IMR-90 (cell line): Measurements from ENCODE around the gene FBXL16. TPM values are rescaled to one million over a fixed set of nuclear protein-coding genes. Genes with fewer than 3 reads are reported as not detected.

Source experiments
- ATAC-seq: fragments of 200-7000 bp; cut with Tn5 transposase; 2 replicates; pipeline ENCODE4 v1.9.1; 2020; ENCODE audit warnings: low read depth, mild to moderate bottlenecking, moderate library complexity
- BruUV-seq: library from RNA; stranded (reverse); fragments of 400-500 nt; replicated peaks from 2 replicates; lab custom pipeline; 2021; lab: Mats Ljungman, UMichigan
- CTCF ChIA-PET: fragments of 300-600 bp; formaldehyde crosslinking; extraction: SDS; loops from one replicate; lab custom pipeline; 2021; ENCODE audit warnings: antibody characterized with exemption; lab: Yijun Ruan, JAX
- POLR2A ChIA-PET: fragments of 300-600 bp; sonication (Branson Sonifier 250); formaldehyde crosslinking; loops from one replicate; lab custom pipeline; 2022; ENCODE audit warnings: antibody characterized with exemption; ENCODE audit not compliant: unreplicated experiment; lab: Charles Lee
- DNase-seq: peaks from one replicate; pipeline ENCODE4 v3.0.0; 2013
- H2AFZ ChIP-seq: replicated peaks from 2 replicates; pipeline ENCODE3; 2013; ENCODE audit warnings: low read length, mild to moderate bottlenecking; ENCODE audit not compliant: poor library complexity
- H2AK5ac ChIP-seq: 2 replicates; pipeline ENCODE4 v1.6.1; 2013; ENCODE audit warnings: low read depth, low read length, inconsistent platforms
- H2AK9ac ChIP-seq: replicated peaks from 2 replicates; pipeline ENCODE3; 2013; ENCODE audit warnings: mild to moderate bottlenecking, low read depth, low read length, moderate library complexity; ENCODE audit not compliant: poor library complexity
- H2BK120ac ChIP-seq: 2 replicates; pipeline ENCODE4 v1.6.1; 2013; ENCODE audit warnings: low read depth, low read length, inconsistent platforms
- H2BK15ac ChIP-seq: 3 replicates; pipeline ENCODE4 v1.6.1; 2013; ENCODE audit warnings: low read depth, low read length, inconsistent platforms
- H2BK20ac ChIP-seq: 2 replicates; pipeline ENCODE4 v1.6.1; 2013; ENCODE audit warnings: low read depth, mild to moderate bottlenecking, inconsistent platforms, low read length, moderate library complexity
- H2BK5ac ChIP-seq: 2 replicates; pipeline ENCODE4 v1.6.1; 2013; ENCODE audit warnings: mild to moderate bottlenecking, low read depth, low read length, inconsistent platforms; ENCODE audit not compliant: poor library complexity, severe bottlenecking
- H3K14ac ChIP-seq: replicated peaks from 2 replicates; pipeline ENCODE4 v1.6.1; 2013; ENCODE audit warnings: low read depth, low read length, inconsistent platforms
- H3K18ac ChIP-seq: 2 replicates; pipeline ENCODE4 v1.6.1; 2013; ENCODE audit warnings: low read depth, low read length, control low read depth
- H3K23ac ChIP-seq: 2 replicates; pipeline ENCODE4 v1.6.1; 2013; ENCODE audit warnings: low read depth, low read length, inconsistent platforms
- H3K27ac ChIP-seq: 2 replicates; pipeline ENCODE4 v1.5.1; 2013; ENCODE audit warnings: mild to moderate bottlenecking, control low read depth, low read length; ENCODE audit not compliant: insufficient read depth
- H3K27me3 ChIP-seq: 2 replicates; pipeline ENCODE4 v1.6.1; 2013; ENCODE audit warnings: low read length; ENCODE audit not compliant: control insufficient read depth, insufficient read depth
- H3K36me3 ChIP-seq: 2 replicates; pipeline ENCODE4 v1.6.1; 2013; ENCODE audit warnings: low read length, mixed read lengths; ENCODE audit not compliant: control insufficient read depth, insufficient read depth
- H3K4ac ChIP-seq: 2 replicates; pipeline ENCODE4 v1.6.1; 2013; ENCODE audit warnings: low read depth, low read length, inconsistent platforms
- H3K4me1 ChIP-seq: 2 replicates; pipeline ENCODE4 v1.6.1; 2013; ENCODE audit warnings: low read length, mixed read lengths; ENCODE audit not compliant: control insufficient read depth, insufficient read depth
- H3K4me2 ChIP-seq: 2 replicates; pipeline ENCODE4 v1.6.1; 2013; ENCODE audit warnings: low read depth, mild to moderate bottlenecking, control low read depth, low read length, moderate library complexity
- H3K4me3 ChIP-seq: 2 replicates; pipeline ENCODE4 v1.5.1; 2013; ENCODE audit warnings: low read depth, mild to moderate bottlenecking, control low read depth, low read length, moderate library complexity; ENCODE audit not compliant: insufficient read depth
- H3K56ac ChIP-seq: 2 replicates; pipeline ENCODE4 v1.6.1; 2013; ENCODE audit warnings: low read length, inconsistent platforms; ENCODE audit not compliant: insufficient read depth; ENCODE audit errors: extremely low read depth
- H3K79me1 ChIP-seq, 2 experiments: 2 replicates each; pipeline ENCODE4 v1.6.1; 2013; ENCODE audit warnings: low read length in 2 of 2, inconsistent platforms in 1 of 2, low read depth in 1 of 2
- H3K9ac ChIP-seq: 2 replicates; pipeline ENCODE4 v1.6.1; 2013; ENCODE audit warnings: low read depth, low read length, control low read depth
- H3K9me1 ChIP-seq: 2 replicates; pipeline ENCODE4 v1.6.1; 2013; ENCODE audit warnings: low read length, inconsistent platforms; ENCODE audit not compliant: insufficient read depth
- H3K9me3 ChIP-seq: 2 replicates; pipeline ENCODE4 v1.6.1; 2013; ENCODE audit warnings: low read length; ENCODE audit not compliant: control insufficient read depth, insufficient read depth
- H4K20me1 ChIP-seq: 2 replicates; pipeline ENCODE4 v1.6.1; 2013; ENCODE audit warnings: low read length, inconsistent platforms; ENCODE audit not compliant: insufficient read depth
- H4K5ac ChIP-seq: 2 replicates; pipeline ENCODE4 v1.6.1; 2013; ENCODE audit warnings: mild to moderate bottlenecking, low read depth, low read length, control low read depth
- H4K8ac ChIP-seq, 2 experiments: 2 replicates each; pipeline ENCODE4 v1.6.1; 2013; ENCODE audit warnings: low read depth in 2 of 2, low read length in 2 of 2, control low read depth in 1 of 2, inconsistent platforms in 1 of 2
- H4K91ac ChIP-seq: 2 replicates; pipeline ENCODE4 v1.6.1; 2013; ENCODE audit warnings: low read depth, low read length, inconsistent platforms; ENCODE audit not compliant: insufficient read depth
- BHLHE40 ChIP-seq: fragments of 150-350 bp; IDR thresholded peaks from 2 replicates; pipeline ENCODE4 v1.6.1; 2016; ENCODE audit warnings: mild to moderate bottlenecking, low read depth, low read length
- MAFK ChIP-seq: IDR thresholded peaks from 2 replicates; pipeline ENCODE4 v1.6.1; 2012; ENCODE audit warnings: low read depth, low read length, improper control_type of control experiment
- RFX5 ChIP-seq: IDR thresholded peaks from 2 replicates; pipeline ENCODE4 v1.8.0; 2012; ENCODE audit warnings: low read depth, mild to moderate bottlenecking, low read length, moderate library complexity
- WGBS, 2 experiments: methylation state at CpG; one replicate each; pipeline versions ENCODE4 v1.1.5 to v1.1.7; 2013; ENCODE audit warnings: missing lambda C conversion rate in 2 of 2; ENCODE audit not compliant: insufficient read length in 1 of 2; ENCODE audit errors: extremely low coverage in 2 of 2; 5-methylcytosine and 5-hydroxymethylcytosine counted together
- dilution Hi-C: fragments of 300-500 bp; cut with HindIII; formaldehyde crosslinking; loops from one replicate; pipeline ENCODE4 v1.14.3; 2018; ENCODE audit warnings: low sequenced_read_pairs; ENCODE audit not compliant: unreplicated experiment
- in situ Hi-C: fragments of 300-500 bp; cut with MboI; formaldehyde crosslinking; loops from 3 replicates; pipeline ENCODE4 v1.14.3; 2019; ENCODE audit warnings: low sequenced_read_pairs, inconsistent platforms, mixed read lengths
- intact Hi-C: fragments of 100-400 bp; cut with micrococcal nuclease; formaldehyde crosslinking; loops from 2 replicates; pipeline ENCODE4 v1.10.0; 2022
- polyA plus RNA-seq, 3 experiments: library from polyadenylated mRNA; depleted of rRNA; stranded (reverse); fragments of >200 nt; gene quantifications; 2 replicates each; pipeline ENCODE4 v1.2.3, GENCODE V29; 2012; ENCODE audit warnings: low replicate concordance in 1 of 3
- total RNA-seq: library from RNA; depleted of rRNA; stranded (reverse); fragments of >200 nt; gene quantifications from 2 replicates; pipeline ENCODE4 v1.2.3, GENCODE V29; 2012

The FBXL16 gene
- total and polyA plus RNA-seq, 2 of the 4 experiments (the other 2 are of a cell fraction), result 0.18 to 2.2 TPM

DNA sequence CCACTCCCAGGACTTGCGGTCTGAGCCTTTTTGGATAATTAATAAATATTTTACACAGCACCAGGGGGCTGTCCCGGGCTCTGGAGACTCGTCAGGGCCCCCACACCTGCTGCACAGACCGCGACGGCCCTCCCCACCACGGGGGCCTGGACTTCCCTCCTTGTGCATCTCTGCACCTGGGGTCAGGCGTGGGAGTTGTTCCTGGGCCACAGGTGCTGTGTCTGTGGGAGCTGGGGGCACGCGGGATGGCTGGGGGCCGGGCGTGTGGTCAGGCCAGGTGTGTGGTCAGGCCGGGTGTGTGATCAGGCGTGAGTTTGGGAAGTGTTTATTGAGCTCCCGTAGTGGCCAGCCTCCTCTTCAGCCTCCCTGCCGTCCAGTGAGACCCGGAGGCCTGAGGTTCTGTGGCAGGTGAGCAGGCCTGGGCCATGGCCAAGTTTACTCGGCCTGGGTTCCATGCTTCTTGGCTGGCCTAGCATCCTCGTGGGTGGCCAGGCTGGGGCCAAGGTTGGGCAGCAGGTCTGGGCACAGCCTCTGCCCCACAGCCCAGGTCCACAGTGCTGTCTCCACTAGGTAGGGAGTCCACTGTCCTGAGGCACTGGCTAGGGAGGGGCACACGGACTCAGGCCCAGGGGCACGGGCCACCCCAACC lies 27.3 kb downstream of the FBXL16 start:
- no peak overlapping the region for H3K4me2 ChIP-seq
- TF ChIP-seq BHLHE40 (no peak), RFX5 (no peak), MAFK (no peak)
- peak overlapping the region; percentile 5 for H2AK9ac ChIP-seq
- no peak overlapping the region for H4K91ac ChIP-seq
- H3K56ac ChIP-seq, result no peak overlapping the region
- no peak overlapping the region for H3K27ac ChIP-seq
- dilution Hi-C loops (no loop called here), intact Hi-C loops (no loop called here), in situ Hi-C loops (no loop called here)
- no peak overlapping the region for H4K8ac ChIP-seq
- CTCF ChIA-PET, result no interaction called here
- WGBS, 2 experiments, result 83% methylated on average over 9 of the region's 21 CpGs; no CpG with 5 or more reads in 1 of the 2 experiments
- H3K36me3 ChIP-seq, result peaks cover 28% of the 10 kb centered on the region
- no peak overlapping the region for H2AFZ ChIP-seq
- no peak for DNase-seq
- no peak overlapping the region for H3K4ac ChIP-seq
- ATAC-seq, result no peak
- H4K5ac ChIP-seq, result no peak overlapping the region
- no peak overlapping the region for H2BK120ac ChIP-seq
- BruUV-seq, result no TSS peak
- POLR2A ChIA-PET, result no interaction called here
- H2BK20ac ChIP-seq, result no peak overlapping the region
- H2BK15ac ChIP-seq, result no peak overlapping the region
- no peak overlapping the region for H3K4me3 ChIP-seq
- peaks cover 15% of the 10 kb centered on the region for H3K9me1 ChIP-seq
- H3K14ac ChIP-seq, result no peak overlapping the region
- no peaks in the 10 kb centered on the region for H3K27me3 ChIP-seq
- no peaks in the 10 kb centered on the region for H3K9me3 ChIP-seq
- peak overlapping the region; percentile 67; the same call in 1 of the 2 replicates for H2AK5ac ChIP-seq
- peaks cover 21% of the 10 kb centered on the region for H3K4me1 ChIP-seq
- no peak overlapping the region for H3K9ac ChIP-seq
- no peak overlapping the region for H2BK5ac ChIP-seq
- H4K20me1 ChIP-seq, result peaks cover 46% of the 10 kb centered on the region
- no peak overlapping the region for H3K23ac ChIP-seq
- H3K18ac ChIP-seq, result no peak overlapping the region
- peaks cover 9 to 40% of the 10 kb centered on the region in 2 experiments; a peak in 3 of 4 replicates for H3K79me1 ChIP-seq
